ENCODE measurements around the gene PTF1A.

The PTF1A gene, protein sequence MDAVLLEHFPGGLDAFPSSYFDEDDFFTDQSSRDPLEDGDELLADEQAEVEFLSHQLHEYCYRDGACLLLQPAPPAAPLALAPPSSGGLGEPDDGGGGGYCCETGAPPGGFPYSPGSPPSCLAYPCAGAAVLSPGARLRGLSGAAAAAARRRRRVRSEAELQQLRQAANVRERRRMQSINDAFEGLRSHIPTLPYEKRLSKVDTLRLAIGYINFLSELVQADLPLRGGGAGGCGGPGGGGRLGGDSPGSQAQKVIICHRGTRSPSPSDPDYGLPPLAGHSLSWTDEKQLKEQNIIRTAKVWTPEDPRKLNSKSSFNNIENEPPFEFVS
- 0 reads per million in 3 experiments for total RNA-seq

DNA sequence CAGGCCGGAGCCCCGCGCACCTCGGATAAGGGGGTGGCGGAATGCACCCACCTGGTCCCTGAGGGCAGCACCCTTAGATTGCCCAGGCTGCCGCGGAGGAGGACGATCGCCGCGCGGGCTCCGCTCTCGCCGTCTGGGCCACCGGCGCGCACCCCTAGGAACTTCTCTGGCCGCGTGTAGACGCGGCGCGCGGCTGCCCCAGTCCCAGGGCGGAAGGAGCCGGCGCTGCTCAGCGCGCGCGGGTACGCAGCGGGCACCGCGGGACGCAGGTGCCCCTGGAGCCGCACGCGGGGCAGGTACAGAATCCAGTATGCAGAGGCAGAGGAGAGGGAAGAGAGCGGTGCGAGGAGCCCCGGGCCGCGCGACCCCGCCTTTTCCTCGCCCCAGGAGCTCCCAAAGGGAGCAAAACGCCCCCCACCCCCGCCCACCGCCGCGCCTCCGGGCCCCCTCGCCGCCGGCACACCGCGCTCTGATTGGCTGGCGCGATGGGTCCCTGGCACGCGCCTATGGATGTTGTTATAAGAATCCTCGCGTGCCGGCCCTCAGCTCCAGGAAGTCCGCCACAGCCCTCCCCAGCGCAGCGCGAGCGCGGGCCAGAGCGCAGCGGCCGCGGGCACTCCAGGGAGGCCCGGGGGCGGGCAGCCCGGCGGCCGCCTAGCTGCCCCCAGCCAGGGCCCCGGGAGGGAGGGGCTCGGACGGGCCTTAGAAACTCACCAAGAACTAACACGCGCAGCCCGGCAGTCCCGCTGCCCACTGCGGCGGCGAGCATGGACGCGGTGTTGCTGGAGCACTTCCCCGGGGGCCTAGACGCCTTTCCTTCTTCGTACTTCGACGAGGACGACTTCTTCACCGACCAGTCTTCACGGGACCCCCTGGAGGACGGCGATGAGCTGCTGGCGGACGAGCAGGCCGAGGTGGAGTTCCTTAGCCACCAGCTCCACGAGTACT lies at the start of gene PTF1A:
Gene PTF1A (plus strand): TSS at position 549 of the 948 bp plus-strand sequence. CDS start 219 bp downstream, at position 768.
- no peak for DNase-seq

DNA sequence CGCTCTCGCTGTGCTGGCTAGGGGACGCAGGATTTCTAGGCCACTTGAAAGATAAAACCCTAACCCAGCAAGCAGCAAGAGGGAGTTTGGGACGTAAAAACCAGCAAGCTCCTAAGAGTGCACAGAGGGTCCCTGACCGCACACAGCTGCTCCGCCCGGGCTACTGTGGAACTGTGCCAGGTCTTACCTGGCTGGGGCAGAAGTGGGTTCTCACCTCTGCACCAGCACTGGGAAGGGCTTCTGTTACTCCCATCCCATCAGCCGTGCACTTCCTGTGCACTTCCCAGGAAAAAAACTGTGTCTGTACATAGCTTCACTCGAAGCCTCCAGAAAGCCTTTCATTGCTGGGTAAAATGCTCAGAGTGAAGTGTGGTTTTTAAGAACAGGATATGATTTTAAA lies 45.9 kb upstream of the PTF1A start:
- DNase-seq: no peak

DNA sequence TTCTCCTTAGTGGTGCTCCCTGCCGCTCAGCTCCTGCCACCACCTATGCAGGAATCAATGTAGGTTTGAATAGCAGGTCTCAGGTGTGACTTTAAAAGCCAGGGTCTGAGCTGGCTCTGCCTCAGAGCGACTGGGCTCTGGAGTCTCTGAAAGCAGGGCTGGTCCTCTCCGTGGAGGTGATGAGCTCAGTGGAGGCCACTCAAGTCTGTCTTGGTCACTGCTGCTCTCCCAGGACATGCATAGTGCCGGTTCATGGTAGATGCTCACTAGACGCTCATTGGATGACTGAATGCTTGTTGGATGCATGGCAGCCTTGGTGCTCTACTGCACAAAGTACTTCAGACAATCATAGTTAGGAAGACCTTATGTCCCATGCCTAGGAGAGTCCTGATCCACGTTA lies 45.1 kb upstream of the PTF1A start:
- DNase-seq: no peak

DNA sequence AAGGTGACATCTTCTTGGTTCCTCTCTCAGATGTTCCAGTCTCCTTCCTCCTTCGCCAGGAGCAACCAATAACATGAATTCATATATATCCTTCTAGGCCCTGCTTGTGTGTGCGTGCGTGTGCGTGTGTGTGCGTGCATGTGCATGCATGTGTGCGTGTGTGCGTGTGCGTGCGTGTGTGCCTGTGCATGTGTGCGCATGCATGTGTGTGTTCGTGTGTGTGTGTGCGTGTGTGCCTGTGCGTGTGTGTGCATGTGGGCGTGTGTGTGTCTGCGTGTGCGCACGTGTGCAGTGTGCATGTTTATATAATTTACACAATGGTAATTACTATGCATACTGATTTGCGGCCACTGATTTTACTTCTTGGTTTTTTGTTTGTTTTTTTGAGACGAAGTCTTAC lies 43.9 kb upstream of the PTF1A start:
- no peak for DNase-seq

DNA sequence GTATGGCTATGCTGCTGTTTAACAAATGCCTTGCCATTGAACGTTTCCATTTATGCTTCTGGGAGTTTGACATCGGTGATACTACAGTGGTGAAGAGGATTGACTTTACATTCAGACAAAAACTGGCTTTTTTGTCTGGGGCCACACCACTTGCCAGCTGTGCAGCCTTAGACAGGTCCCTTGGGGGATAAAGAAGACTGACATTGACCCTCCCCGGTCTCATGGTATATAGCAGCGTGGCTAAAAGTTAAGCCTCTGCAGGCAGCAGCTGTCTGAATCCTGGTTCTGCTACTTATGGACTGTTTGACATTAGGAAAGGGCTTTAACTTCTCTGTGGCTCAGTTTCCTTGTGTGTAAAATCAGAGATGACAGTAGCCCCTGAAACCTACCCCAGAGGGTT lies 42.0 kb upstream of the PTF1A start:
- DNase-seq: no peak

DNA sequence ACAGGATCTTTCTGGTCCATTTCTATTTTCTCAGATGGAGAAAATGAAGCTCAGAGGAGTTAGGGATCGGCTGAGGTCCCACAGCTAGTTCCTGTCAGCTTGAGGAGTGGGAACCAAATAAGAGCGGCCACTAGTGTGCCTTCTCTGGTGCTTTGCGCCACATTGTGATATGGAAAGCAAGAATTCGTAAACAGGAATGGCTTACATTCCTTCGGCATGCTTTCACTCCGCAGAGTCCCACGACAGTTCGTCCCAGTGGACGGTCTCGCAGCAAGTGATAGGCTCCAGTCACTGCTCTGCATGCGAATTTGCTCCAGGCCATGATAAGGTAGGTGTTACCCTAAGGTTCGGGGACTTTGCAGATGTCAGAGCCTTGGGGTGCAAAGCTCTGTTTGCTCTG lies 41.5 kb upstream of the PTF1A start:
- no peak for DNase-seq

DNA sequence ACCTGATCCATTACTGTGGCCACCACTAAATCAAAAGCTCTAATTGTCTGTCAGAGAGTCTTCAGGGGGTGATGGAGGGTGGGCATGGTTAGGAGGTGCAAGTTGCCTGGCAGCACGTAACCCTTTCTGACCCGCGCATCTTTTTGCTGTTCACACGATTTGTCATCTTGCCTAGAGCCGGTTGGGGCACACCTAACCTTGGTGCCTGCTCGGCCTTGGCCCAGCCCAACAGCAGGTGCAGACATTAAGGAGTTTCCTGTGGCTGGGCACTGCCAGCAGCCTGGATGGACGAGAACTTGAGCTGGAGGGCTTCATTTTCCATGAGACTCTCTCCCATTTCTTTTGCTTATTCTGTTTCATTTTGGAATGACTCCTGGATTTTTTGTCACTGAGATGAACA lies 41.0 kb upstream of the PTF1A start:
- DNase-seq: no peak

DNA sequence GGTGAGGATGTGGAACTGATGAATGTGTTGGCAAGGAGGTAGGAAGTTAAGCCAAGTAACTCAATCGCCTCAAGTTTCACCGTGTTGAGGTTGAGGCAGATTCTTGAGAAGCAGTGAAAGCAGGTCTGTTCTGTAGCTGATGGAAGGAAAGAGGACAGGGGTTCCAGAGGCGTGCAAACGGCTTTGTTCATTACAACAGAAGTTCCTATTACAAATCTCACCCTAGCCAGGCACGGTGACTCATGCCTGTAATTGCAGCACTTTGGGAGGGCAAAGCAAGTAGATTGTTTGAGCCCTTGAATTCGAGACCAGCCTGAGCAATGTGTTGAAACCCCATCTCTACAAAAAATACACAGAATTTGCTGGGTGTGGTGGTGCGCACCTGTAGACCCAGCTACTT lies 36.9 kb upstream of the PTF1A start:
- DNase-seq: no peak

DNA sequence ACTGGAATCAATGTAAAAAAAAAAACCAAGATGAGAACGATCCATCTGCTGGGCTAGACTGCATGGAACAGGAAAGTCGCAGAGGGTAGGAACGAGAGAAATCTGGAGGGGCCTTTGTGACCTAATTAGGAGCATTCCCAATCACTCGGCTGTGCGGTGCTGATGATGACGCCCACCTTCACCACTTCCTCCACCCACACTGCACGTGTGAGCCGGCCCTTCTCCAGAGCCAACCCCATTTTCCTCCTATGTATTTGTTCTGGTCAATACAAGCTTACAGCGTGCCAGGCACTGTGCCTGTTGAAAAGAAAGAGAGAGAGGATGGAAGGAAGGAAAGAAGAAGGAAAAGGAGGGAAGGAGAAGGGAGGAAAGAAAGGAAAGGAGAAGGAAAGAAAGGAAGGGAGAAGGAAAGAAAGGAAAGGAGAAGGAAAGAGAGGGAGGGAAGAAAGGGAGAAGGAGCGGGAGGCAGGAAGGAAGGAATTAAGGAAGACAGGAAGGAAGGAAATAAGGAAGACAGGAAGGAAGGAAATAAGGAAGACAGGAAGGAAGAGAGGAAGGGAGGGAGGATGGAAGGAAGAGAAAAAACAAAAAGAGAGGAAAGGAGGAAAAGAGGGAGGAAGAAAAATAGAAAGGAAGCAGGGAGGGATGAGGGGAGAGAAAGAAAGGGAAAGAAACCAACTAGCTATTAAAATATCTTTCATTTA lies 35.5 kb upstream of the PTF1A start:
- DNase-seq: no peak

DNA sequence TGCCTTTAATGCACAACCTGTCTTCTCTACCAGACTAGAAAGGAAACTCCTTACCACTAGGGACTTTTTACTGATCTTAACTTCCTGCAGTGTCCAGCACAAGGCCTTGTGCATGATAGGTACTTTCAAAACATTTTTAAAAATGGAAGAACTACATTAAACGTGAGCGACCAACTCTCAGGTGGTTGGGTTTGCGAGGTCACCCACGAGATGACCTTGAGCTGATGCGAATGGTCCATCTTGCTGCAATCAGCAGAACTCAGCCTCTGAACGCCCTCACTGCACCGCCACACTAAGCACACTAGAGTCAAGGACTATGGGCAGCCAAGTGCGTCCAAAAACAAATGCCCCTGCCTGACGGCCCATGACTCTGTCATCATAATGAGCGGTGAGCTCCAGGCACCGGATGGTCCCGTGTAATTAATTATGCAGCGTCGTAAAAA lies 34.9 kb upstream of the PTF1A start:
- DNase-seq: no peak

DNA sequence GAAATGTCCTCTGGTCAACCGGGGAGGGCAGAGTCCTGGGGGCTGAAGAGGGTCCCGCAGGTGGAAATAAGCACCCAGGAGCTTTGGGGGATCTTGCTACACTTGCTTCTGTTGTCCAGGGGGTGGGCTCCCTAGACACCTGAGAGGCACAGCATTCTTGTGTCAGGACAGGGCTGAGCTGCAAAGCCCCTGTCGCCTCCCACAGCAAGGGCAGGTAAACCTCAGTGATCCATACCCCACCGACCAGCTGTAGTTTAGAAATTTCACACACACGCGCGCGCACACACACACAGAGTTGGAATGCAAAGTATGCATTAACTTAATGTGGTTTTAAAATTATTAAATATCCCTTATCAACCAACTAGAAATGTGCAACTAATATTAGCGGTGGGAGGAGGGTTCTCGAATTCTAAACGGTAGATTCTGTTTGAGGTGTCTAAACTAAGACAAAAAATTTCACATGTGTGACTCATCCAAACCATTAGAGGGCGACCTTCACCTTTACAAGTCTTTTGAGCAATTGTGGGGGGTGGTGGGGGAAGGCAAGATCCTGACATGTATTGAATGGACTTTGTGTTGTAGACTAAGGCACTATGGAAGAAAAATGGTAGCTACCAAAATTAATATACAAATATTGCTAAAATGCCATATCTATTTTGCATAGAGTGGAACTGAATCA lies 34.3 kb upstream of the PTF1A start:
- no peak for DNase-seq

DNA sequence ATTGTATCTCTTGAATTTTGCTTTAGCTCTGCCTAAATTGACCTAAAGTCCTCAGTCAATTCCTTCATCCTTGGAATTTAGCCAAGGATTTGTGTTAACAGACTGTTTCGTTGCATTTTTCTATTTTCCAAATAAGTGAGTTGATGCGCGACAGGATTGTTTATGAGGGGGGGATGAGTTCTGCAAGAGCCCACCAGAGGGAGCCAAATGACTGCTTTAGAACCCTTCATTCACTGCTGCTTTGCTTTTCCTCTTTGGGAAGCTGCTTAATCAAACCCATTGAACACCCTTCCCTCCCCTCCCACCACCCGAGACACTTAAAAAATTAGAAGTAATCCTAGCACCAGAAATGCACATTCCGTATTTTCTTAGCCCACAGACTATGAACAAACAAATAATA lies 33.7 kb upstream of the PTF1A start:
- peak; percentile 7 for DNase-seq

DNA sequence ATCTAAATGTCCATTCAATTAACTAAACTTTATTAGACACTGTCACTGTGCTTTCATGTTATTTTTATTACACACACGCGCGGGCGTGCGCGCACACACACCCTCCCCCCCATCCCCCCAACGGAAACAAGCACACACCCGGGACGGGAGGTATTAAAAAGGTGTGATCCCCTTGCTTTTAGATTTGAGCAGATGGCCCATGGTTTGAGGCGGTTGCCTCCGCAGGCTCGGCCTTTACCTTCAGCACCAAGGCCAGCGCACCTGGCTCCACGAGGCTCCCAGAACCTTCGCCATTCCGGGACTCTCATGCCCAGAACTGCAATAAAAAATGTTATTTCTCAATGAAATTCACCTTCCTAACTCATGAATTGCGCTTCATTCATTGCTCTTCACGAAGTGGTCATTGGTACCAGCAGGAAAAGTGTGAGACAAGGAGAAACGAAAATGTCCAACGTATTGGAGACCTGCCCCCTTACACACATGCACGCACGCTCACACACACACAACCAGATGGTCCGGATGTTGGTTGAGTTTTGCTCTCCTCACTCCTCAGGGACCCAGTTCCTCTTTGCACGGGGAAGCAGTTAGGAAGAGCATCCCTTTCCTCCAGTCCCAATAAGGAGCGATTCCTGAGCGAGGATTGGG lies 20.8 kb upstream of the PTF1A start:
- DNase-seq: no peak

DNA sequence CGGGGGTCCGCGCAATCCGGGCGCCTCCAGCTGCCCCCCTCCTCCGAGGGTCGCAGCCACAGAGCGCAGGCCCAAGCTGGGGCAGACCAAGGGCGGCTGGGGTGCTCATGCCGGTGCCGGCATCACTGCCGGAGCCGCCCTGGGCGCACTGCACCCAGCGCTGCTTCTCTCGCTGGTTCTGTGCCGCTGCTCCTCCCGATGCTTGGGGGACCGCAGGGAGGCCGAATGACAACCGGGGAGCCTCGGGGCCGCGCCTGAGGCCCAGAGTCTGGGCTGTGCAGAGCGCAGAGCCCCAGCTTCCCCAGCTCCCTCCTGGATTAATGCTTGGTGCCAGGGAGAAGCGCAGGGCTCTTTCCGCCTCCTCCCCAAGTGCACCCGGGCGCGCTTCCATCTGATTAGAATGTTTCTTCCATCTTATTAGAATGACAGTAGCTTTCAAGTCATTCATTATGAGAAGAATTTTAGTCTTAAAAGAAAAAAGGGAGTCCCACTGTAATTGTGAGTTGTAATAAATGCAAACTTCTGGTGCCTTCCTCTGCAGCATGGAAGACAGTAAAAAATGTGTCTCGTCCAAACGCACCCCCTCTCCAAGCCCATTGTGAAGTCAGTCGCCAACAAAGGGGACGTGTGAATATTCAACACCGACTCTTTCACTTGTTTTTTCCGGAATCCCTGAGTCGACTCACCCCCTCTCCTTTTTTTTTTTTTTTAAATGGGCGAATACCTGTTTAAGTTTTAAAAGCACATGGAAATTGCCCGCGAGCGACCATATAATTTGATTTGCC lies 19.5 kb upstream of the PTF1A start:
- DNase-seq: no peak

DNA sequence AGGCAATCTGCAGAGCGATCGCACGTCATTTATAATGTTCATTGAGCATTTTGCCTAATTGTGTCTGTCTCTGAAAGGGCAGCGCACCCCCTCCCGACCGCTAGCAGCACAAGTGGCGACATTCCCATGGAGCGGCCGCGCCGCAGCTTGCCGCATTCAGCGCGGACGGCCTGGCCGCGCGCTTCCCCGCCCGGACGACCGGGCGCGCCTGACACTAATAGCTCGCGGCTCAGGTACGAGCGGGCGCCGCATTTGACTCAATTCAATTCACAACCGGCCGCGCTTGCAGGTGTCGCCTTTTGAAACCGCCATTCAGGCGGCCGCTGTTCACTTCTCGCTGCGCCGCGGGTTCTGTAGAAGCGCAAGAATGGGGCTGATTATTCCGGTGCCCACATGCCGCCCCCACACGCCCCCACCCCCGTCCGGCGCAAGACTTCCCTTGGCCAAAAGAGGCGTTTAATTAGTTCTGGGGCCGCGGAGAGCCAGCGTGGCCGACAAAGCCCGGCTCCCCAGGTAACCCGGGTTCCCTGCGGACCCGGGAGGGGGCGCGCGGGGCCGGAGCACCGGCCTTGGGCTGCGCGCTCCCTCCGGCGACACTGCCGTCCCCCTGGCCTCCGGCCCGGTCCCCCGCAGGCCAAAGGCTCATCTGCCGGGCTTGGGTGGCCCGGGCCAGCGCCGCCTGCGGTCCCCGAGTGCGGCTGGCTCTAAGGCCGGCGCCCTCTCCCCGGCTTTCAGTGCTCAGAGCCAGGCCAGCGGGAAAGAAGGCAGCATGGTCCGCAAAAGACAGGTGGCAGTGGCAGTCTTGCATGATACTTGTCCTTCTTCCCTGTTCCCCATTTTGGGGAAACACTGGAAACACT lies 18.7 kb upstream of the PTF1A start:
- no peak for DNase-seq

DNA sequence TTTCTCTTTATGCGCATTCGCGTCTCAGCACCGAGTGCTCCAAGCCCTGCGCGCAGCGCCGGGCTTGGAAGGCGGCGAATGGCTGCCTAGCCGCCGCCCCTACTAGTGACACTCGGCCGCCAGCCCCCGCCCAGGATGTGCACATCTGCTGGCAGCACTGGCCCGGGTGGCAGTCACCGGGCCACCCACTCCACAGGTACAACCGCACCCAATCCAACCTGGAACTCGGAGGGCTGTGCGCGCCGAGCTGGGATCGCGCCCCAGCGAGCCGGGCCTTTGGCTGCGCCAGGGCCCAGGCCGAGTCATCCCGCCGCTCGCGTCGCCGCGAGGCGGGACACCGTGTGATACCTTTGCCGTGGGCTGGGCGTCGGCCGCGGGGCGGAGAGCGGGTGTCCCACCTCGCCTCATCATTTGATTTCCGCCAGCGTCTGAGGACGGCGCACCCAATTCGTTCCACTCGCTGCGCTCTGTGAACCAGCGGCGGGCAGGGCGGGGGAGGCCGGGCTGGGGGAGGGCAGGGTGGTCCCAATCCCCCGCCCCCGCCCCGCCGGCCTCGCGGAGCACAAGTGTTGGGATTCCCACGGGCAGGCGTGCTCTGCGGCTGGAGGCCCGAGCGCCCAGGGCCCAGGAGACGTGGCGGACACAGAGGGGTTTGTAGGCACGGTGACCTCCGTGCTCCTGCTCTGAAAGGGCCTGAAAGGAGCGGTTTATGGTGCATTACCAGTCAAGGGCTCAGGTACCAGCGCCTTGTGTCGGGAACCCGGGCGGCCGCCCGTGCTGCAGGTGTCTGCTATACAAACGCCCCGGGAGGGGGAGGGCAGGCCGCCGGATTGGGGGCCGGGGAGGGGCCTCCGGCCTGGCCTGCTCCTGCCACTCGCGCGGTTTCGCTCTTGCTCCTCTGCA lies 17.8 kb upstream of the PTF1A start:
- DNase-seq: no peak

DNA sequence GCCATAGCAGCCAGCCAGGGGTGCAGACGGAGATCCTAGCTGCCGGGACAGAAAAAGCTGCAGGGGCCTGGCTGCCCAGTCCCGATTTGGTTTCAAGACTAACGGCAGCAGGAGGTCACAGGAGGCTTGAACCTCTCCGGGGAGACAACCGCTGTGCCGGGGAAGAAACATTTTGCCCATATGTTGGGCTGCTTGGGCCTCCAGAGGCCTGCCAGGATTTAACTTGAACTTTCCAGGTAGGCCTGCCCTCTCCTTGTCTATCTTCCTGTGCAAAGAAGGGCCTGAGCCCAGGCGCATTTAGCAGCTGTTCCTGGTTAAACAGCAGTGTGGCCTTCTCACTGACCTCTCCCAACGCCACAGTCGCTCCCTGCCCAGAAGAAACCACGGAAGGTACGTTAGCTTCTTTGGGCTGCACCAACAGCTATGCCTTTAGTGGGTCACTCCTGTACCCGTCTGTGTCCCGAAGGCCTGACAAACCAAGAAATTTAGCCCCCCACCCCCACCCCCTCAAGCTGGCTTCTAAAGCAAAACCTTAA lies 17.1 kb upstream of the PTF1A start:
- DNase-seq: no peak

DNA sequence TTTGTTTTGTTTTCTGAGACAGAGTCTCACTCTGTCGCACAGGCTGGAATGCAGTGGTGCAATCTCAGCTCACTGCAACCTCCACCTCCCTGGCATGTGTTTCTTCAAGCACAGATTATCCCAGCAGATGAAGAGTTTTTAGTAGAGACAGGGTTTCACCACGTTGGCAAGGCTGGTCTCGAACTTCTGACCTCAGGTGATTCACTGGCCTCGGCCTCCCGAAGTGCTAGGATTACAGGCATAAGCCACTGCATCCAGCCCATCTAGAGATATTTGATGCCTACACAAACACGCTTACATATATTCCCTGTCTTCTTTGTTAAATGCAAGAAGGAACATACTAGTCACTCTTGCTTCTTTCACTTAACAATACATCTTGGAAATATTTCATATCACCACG lies 5.9 kb upstream of the PTF1A start:
- DNase-seq: no peak

DNA sequence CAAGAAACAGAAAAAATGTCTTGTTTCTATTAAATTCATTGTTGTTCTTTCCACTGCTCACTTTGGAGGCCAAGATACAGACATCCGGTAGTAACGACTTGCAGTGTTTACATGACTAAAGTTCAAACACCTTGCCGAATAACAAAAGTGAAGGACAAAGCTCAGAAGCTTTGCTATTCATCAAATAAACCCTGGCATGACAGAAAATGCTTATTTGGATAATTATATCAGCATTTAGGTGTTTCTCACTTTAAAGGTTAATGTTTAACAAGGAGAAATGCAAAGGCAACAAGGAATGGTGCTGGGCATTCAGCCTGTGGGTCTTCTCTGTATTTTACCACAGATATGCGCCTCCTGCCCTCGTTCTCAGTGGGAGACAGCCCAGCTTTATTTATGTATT lies 5.4 kb upstream of the PTF1A start:
- DNase-seq: no peak

All from central memory CD4-positive, alpha-beta T cell (primary cell).